NCI-H748 (cell line): Measurements from ENCODE around the gene CTPS2.
A peak's percentile ranks its signal among the peaks of the same experiment; 100 is the strongest.

Experiments used
- DNase-seq: peaks from one replicate; lab custom pipeline; 2025; ENCODE audit not compliant: unreplicated experiment; lab: John Stamatoyannopoulos, UW

CTPS2 gene

GRCh38 chrX:16714504-16714903 is 2.0 kb upstream of the CTPS2 start:
- no peak for DNase-seq

GRCh38 chrX:16711893-16712547 is 449 bp downstream of the CTPS2 start:
- DNase-seq, result peak; percentile 52

GRCh38 chrX:16711219-16711811 is 1.2 kb downstream of the CTPS2 start:
- DNase-seq, result peak; percentile 17

GRCh38 chrX:16708016-16708415 is 4.5 kb downstream of the CTPS2 start:
- DNase-seq, result no peak

GRCh38 chrX:16705370-16705769 is 7.1 kb downstream of the CTPS2 start:
- no peak for DNase-seq

- no peak for DNase-seq
Measured at GRCh38 chrX:16702700-16703599, 9.5 kb downstream of the CTPS2 start.

GRCh38 chrX:16700734-16701133 is 11.7 kb downstream of the CTPS2 start:
- DNase-seq, result no peak

- DNase-seq, result no peak
Measured at GRCh38 chrX:16699389-16699788, 13.1 kb downstream of the CTPS2 start.

GRCh38 chrX:16696956-16697355 is 15.5 kb downstream of the CTPS2 start:
- no peak for DNase-seq

- DNase-seq, result peak; percentile 40
Measured at GRCh38 chrX:16695079-16695676, 17.3 kb downstream of the CTPS2 start.

GRCh38 chrX:16687514-16687913 is 25.0 kb downstream of the CTPS2 start:
- DNase-seq, result no peak

GRCh38 chrX:16683007-16683664 is 29.3 kb downstream of the CTPS2 start:
- DNase-seq, result no peak

- no peak for DNase-seq
Measured at GRCh38 chrX:16678689-16679088, 33.8 kb downstream of the CTPS2 start.

- DNase-seq, result peak; percentile 27
Measured at GRCh38 chrX:16671005-16671404, 41.5 kb downstream of the CTPS2 start.

GRCh38 chrX:16666541-16666940 is 45.9 kb downstream of the CTPS2 start:
- DNase-seq, result no peak

- DNase-seq, result no peak
Measured at GRCh38 chrX:16665089-16665488, 47.4 kb downstream of the CTPS2 start.

- DNase-seq, result no peak
Measured at GRCh38 chrX:16664626-16665025, 47.8 kb downstream of the CTPS2 start.

GRCh38 chrX:16664074-16664473 is 48.4 kb downstream of the CTPS2 start:
- DNase-seq, result no peak

- DNase-seq, result no peak
Measured at GRCh38 chrX:16662402-16662801, 50.1 kb downstream of the CTPS2 start.

GRCh38 chrX:16661495-16661894 is 51.0 kb downstream of the CTPS2 start:
- no peak for DNase-seq

- DNase-seq, result no peak
Measured at GRCh38 chrX:16659321-16659720, 53.1 kb downstream of the CTPS2 start.
